ENCODE measurements around the gene RBM28.

Gene RBM28

GRCh38 chr7:128364166-128364870 is 20.6 kb upstream of the RBM28 start:
- Histone ChIP-seq H2AFZ (ENCODE audit: low read depth, low read length) (no peak overlapping the region), H4K20me1 (ENCODE audit: insufficient read depth, low read length) (0 out of 2 replicates have a peak, but pooled peaks cover 2% of the 10 kb centered on the region), H3K36me3 (ENCODE audit: insufficient read depth, low read length) (no peaks in the 10 kb centered on the region), H3K4me2 (ENCODE audit: insufficient read depth, low read length) (no peak overlapping the region), H3K79me2 (ENCODE audit: insufficient read depth, low read length) (no peaks in the 10 kb centered on the region), H3K4me3 (ENCODE audit: low read depth in 1 of 2, low read length in 2 of 2) (no peak overlapping the region), H3K9me3 (ENCODE audit: insufficient read depth, low read length, severe bottlenecking) (no peaks in the 10 kb centered on the region), H3K27me3 (ENCODE audit: insufficient read depth, low read length, poor library complexity) (peaks cover 61% of the 10 kb centered on the region), H3K9ac (ENCODE audit: low read depth, low read length) (no peak overlapping the region), H3K27ac (ENCODE audit: low read length) (no peak overlapping the region), H3K4me1 (ENCODE audit: insufficient read depth, low read length) (peaks cover 25% of the 10 kb centered on the region)
- TF ChIP-seq CTCF (IDR thresholded peaks at IDR 0.05; ENCODE audit: borderline replicate concordance, extremely low read depth, low read length, poor library complexity, severe bottlenecking), result no peak
- no peak for TF ChIP-seq EZH2 (IDR thresholded peaks at IDR 0.05; ENCODE audit: borderline replicate concordance, low read depth, low read length, severe bottlenecking)
- no peak for DNase-seq
- no peak for ATAC-seq (ENCODE audit: insufficient read depth, low read depth)

GRCh38 chr7:128363261-128363721 is 19.6 kb upstream of the RBM28 start:
- H3K9ac ChIP-seq (ENCODE audit: low read depth, low read length), result no peak overlapping the region
- no peak overlapping the region for H3K4me2 ChIP-seq (ENCODE audit: insufficient read depth, low read length)
- peaks cover 63% of the 10 kb centered on the region for H3K27me3 ChIP-seq (ENCODE audit: insufficient read depth, low read length, poor library complexity)
- no peak overlapping the region for H3K4me3 ChIP-seq (ENCODE audit: low read depth in 1 of 2, low read length in 2 of 2)
- no peak for DNase-seq
- no peaks in the 10 kb centered on the region for H3K9me3 ChIP-seq (ENCODE audit: insufficient read depth, low read length, severe bottlenecking)
- H4K20me1 ChIP-seq (ENCODE audit: insufficient read depth, low read length), result 0 out of 2 replicates have a peak, but pooled peaks cover 2% of the 10 kb centered on the region
- ATAC-seq (ENCODE audit: insufficient read depth, low read depth), result no peak
- no peak overlapping the region for H3K27ac ChIP-seq (ENCODE audit: low read length)
- H3K4me1 ChIP-seq (ENCODE audit: insufficient read depth, low read length), result peaks cover 25% of the 10 kb centered on the region
- H3K36me3 ChIP-seq (ENCODE audit: insufficient read depth, low read length), result no peaks in the 10 kb centered on the region
- H2AFZ ChIP-seq (ENCODE audit: low read depth, low read length), result no peak overlapping the region
- TF ChIP-seq CTCF (IDR thresholded peaks at IDR 0.05; ENCODE audit: borderline replicate concordance, extremely low read depth, low read length, poor library complexity, severe bottlenecking) (no peak), EZH2 (IDR thresholded peaks at IDR 0.05; ENCODE audit: borderline replicate concordance, low read depth, low read length, severe bottlenecking) (no peak)
- no peaks in the 10 kb centered on the region for H3K79me2 ChIP-seq (ENCODE audit: insufficient read depth, low read length)

- 0 out of 2 replicates have a peak, but pooled peaks cover 2% of the 10 kb centered on the region for H4K20me1 ChIP-seq (ENCODE audit: insufficient read depth, low read length)
- H3K4me3 ChIP-seq (ENCODE audit: low read depth in 1 of 2, low read length in 2 of 2), result no peak overlapping the region
- H3K4me1 ChIP-seq (ENCODE audit: insufficient read depth, low read length), result peaks cover 25% of the 10 kb centered on the region
- H3K9ac ChIP-seq (ENCODE audit: low read depth, low read length), result no peak overlapping the region
- no peak for TF ChIP-seq CTCF (IDR thresholded peaks at IDR 0.05; ENCODE audit: borderline replicate concordance, extremely low read depth, low read length, poor library complexity, severe bottlenecking)
- no peak for TF ChIP-seq EZH2 (IDR thresholded peaks at IDR 0.05; ENCODE audit: borderline replicate concordance, low read depth, low read length, severe bottlenecking)
- no peaks in the 10 kb centered on the region for H3K36me3 ChIP-seq (ENCODE audit: insufficient read depth, low read length)
- H3K27me3 ChIP-seq (ENCODE audit: insufficient read depth, low read length, poor library complexity), result peaks cover 66% of the 10 kb centered on the region
- no peak for DNase-seq
- no peak overlapping the region for H3K4me2 ChIP-seq (ENCODE audit: insufficient read depth, low read length)
- ATAC-seq (ENCODE audit: insufficient read depth, low read depth), result no peak
- no peak overlapping the region for H2AFZ ChIP-seq (ENCODE audit: low read depth, low read length)
- H3K79me2 ChIP-seq (ENCODE audit: insufficient read depth, low read length), result no peaks in the 10 kb centered on the region
- H3K27ac ChIP-seq (ENCODE audit: low read length), result no peak overlapping the region
- H3K9me3 ChIP-seq (ENCODE audit: insufficient read depth, low read length, severe bottlenecking), result no peaks in the 10 kb centered on the region
These were observed 19.0 kb upstream of the RBM28 start for GRCh38 chr7:128362670-128363069.

All from DND-41 (cell line).